Measurements from ENCODE around the gene TOMM5.
A peak's percentile ranks its signal among the peaks of the same experiment; 100 is the strongest.

TOMM5 gene

DNA sequence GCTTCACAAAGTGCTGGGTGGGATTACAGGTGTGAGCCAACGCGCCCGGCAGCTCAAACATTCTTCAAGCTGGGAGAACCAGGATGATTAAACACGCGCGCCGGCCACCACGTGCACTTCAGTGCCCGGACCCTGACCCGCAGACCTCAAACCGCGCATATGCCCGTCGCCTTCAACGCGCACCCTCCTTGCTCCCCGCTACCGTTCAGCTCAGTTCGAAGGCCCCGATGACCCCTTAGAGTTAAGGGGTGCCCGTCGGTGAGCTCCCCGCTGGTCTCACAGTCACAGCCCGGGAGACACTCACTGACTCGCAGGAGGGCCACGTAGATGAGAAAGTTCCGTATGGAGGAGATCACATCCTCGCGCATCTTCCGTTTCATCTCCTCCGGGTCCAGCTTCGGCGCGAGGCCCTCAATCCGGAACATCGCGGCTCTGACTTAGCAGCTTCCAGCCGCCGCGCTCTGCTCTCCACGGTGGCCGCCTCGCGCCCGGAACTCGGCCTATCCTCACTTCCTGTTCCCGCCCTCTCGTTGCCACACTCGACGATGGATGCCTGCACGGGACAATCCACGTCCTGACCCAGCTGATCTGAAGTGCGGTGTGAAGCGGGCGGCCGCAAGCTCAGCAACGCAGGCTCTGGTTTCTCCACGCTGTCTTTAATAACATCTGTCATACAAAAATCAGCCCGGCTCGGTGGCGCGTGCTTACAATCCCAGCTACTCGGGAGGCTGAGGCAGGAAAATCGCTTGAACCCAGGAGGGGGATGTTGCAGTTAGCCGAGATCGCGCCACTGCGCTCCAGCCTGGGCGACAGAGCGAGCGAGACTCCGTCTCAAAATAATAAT lies at the start of gene TOMM5:
Gene TOMM5 (minus strand): TSS at position 490 of the 844 bp plus-strand sequence. CDS start 65 bp downstream, at position 425.
- peak; percentile 93 for DNase-seq

DNA sequence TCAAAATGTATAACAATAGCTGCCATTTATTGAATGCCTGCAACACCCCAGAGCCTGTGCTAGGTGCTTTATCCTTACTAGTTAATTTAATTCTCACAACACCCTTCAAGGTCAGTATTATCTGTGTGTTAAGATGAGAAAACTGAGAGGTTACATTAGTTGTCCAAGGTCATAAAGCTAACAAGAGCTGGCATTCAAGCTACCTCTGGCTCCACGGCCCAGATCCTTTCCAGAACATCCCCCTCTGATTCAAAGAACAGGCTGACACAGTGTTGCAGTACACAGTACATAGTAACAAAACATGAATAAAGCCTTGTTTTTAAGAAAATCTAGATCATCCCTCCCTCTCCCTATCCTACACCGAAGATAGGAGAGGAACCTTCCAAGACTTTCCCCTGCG lies 48.9 kb upstream of the TOMM5 start:
- DNase-seq, result no peak

DNA sequence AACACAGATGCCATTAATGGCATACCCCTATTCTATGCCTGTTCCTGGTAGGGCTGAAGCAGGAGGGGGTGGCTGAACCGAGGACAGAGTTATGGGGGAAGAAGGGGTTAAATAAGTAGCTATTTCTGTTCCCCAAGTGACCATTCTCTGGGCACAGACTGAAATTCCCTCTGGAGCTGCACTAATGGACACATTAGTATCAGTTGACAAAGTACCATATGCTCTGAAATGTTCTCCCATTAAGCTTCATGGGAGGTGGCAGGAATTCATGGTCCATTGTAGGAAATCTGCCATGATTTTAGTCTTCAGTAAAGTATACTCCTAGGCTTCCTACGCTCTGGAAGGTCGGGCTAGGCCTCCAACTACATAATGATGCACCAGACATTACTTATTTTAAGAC lies 47.8 kb upstream of the TOMM5 start:
- DNase-seq, result no peak

DNA sequence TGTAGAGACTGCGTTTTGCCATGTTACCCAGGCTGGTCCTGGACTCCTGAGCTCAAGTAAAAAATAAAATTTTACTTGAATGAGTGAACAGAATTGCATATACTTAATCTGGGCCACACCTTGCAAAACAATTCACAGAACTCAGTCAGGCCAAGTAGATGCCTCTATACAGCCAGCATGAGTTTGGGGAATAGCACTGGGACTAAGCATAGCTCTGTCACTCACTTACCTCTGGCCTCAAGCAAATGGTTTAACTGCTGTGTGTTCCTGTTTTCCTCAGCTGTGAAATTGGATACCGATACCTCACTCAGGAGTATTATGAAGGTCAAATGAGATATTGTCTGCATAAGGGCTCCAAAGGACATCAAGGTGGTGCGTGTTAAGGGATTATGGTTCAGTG lies 47.4 kb upstream of the TOMM5 start:
- DNase-seq, result no peak

DNA sequence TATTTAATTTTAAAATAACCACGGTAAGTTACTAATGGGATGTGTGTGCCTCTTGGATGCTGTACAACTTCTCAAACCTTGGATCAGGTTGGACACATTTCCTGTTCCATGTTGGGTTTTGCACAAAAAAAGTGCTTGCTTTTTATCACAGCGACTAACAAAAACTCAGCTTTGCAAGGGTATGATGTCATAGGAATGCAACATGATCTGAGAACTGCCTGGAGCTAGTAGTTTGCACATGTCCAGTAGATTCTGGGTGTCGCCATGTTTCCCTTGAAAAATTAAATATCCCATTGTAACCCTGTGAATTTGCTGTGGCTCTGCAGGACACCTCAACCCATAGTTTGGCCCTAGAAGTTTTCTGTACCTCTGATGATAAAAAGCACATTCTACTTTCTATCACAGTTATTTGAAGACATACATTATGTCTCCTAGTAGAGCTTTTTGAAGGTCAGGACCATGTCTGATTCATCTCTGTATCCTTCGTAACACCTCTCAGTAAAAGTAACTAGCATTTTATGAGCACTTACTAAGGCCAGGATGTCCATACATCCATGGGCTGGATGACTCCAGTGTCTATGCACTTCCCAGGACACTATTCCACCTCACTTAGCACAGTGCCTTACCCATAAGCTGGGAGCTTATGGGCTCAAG lies 46.8 kb upstream of the TOMM5 start:
- no peak for DNase-seq

DNA sequence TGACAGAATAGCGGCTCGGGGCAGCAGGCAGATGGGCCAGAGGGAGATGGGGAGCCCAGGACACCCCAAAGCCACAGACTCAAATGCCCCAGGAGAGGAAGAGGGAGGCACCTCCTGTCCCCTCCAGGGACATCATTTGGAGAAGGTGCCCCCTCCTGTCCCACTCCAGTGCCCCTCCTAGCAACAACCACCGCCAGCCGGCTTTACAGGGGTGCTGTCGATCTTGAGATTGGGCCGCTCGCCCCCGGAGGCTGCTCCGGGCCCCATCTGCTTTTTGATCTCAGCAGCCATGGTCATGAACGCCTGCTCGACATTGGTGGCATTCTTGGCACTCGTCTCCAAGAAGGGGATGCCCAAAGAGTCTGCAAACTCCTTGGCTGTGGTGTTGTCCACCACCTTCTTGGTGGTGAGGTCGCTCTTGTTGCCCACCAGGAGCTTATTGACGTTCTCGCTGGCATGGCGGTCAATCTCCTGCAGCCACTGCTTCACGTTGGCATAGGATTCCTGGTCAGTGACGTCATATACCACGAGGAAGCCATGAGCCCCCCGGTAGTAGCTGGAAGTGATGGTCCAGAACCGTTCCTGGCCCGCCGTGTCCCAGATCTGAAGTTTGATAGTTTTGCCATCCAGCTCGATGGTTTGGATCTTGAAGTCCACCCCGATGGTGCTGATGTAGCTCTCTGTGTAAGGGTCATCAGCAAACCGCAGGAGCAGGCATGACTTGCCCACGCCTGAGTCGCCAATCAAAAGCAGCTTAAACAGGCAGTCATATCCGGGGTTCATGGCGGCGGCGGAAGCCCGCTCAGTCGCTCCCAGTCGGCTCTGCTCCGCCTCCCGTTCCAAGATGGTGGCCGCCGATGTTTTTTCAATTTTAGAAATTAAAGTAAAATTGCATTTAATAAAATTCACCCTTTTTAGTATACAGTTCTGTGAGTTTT lies 44.4 kb upstream of the TOMM5 start:
- DNase-seq, result no peak

DNA sequence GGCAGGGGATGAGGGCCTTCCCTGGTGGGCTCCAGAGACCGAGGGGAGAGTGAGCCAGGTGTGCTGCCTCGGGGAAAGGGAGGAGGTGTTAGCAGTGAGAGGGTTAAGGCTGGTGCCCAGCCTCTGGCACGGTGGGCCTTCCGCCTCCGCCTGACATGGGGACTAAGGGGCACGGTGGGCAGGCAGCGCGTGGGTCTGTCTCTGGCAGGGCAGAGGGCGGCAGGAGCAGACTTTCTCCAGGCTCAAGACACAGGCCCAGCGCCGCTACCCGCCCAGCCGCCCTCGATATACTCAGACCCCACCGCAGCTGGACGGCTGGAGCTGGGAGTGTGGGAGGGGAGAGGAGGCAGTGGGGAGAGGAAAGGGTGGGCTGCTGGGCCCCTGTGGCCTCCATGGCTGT lies 43.4 kb upstream of the TOMM5 start:
- no peak for DNase-seq

DNA sequence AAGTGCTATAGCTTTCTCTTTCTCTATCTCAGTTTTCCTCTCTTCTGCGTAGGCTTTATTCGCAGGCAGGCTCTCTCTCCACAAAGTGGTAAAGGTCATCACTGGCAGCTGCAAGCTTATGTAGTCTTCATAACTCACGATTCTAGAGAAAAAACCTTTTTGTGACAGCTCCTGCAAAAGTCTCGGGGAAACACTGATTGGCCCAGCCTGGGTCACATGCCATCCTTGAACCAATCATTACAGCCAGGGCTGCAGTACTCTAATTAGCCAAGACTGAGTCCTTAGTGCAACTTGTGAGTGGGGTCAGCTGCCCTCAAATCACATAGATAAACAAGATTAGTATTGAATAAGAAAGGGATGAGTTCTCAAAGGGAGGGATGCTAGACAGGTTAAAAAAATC lies 40.1 kb upstream of the TOMM5 start:
- no peak for DNase-seq

DNA sequence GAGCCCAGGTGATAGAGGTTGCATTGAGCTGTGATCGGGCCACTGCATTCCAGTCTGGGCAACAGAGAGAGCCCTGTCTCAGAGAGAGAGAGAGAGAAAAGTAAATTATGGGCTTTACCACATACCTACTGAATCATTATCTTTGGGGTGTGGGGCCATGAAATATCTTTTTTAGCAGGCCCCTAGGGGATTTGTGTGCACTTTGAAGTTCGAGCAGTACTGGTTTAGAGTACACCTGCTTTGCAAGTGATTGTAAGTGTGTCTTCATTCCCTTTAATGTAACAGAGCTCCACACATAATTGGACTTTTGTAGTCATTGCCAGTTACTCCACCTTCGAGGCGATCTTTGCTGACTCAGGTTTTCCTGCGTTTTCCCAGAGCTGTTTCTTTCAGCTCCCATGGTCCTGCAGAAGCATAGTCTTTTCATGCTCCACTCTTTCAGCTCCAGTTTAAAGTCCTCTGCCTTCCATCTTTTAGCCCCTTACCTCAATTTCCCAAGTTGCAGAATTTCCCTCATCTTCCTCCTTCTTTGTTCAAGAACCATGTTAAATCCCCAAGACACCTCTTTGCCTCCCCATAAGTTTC lies 34.4 kb upstream of the TOMM5 start:
- DNase-seq, result no peak

DNA sequence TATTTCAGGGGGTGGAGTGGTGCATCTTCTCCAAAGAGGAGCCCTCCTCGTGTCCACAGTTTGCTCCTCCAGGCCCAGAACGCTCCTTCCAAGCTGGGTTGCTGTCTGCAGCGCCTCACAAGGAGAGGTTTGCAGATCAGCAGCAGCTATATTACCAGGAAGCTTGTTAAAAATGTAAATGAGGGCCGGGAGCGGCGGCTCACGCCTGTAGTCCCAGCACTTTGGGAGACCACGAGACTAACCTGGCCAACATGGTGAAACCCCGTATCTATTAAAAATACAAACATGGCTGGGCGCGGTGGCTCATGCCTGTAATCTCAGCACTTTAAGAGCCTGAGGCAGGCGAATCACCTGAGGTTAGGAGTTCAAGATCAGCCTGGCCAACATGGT lies 33.4 kb upstream of the TOMM5 start:
- no peak for DNase-seq

DNA sequence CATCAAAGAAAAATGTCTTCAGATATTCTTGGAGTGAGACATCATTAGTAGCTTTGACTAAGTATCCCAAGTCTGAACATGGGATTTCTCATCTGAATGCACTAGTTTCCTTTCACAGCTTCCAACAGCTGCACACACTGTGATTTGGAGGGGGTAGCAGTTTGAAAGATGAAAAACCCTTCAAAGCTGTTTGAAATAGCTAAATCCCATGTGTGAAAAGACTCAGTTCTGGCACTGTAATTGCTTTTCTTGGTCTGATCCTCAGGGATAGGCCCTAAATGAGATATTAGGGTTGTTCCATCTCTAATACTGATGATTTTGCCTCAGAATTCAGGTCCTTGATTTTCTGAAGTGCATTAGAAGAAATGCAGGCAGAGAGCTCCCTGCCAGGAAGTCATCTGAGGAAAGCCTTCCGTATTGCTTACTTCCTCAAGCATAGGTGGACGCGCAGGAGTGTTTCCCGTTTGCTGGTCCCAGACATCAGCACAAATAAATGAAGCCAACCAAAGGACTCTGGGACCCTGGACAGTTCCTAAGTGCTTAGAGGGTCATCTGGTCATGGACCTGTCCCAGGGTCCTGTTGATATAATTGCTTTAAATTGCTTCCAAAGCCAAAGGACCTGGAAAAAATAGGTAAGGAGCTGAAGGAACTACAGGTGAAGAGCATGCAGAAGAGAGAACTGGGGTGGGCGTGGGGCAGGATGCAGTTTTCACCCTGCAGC lies 32.8 kb upstream of the TOMM5 start:
- no peak for DNase-seq

DNA sequence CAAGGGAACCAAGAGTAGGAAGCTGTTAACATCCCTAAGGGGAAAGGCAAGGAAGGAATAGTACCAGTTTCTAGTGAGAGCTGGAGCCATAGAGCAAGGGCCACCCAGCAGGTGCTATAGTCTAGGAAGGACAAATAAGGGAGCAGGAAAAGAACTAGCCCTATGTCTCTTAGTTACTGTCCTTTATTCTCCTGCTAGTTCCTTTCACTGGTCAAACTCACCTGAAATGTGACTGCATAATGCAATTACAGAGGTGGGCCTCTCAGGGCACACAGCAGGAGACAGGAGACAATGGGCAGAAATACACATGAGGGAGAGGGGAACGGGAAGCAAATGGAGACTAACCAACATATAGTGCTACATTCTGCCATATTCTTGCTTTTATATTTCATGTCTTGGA lies 31.7 kb upstream of the TOMM5 start:
- DNase-seq, result no peak

DNA sequence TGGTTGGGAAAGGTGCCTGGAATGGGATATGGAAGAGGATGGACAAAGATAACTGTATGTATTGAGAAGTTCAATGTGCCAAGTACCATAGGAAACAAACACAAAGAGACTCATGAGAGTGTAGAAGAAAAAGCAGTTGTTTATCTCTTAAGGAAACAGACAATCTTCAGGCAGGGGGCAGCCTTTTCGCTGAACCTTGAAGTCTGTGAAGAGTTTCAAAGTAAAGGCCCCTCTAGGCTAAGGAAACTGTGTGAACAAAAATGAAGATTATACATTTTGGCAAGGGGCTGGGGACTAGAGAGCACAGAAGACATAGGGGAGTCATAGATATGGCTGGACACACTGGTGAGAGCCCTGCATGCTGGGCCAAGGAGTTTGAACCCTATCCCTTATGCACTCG lies 30.9 kb upstream of the TOMM5 start:
- DNase-seq, result no peak

DNA sequence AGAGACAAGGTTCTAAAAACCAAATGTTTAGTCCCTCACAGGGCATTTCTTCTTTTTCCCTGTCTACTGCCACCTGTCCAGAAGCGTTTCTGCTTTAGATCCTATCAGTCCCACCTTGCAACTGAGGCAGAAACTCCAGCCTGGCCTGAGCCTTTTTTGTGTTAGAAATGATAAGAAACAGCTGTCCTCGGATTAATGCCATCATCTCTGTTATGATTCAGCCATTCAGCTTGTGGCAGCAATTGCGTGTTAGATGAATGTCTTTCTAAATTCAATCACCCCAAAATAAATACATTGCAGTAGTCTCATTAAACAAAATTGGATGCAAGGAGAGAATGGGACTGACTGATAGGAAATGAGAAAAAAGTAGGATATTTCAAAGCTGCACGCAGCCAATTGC lies 30.1 kb upstream of the TOMM5 start:
- no peak for DNase-seq

DNA sequence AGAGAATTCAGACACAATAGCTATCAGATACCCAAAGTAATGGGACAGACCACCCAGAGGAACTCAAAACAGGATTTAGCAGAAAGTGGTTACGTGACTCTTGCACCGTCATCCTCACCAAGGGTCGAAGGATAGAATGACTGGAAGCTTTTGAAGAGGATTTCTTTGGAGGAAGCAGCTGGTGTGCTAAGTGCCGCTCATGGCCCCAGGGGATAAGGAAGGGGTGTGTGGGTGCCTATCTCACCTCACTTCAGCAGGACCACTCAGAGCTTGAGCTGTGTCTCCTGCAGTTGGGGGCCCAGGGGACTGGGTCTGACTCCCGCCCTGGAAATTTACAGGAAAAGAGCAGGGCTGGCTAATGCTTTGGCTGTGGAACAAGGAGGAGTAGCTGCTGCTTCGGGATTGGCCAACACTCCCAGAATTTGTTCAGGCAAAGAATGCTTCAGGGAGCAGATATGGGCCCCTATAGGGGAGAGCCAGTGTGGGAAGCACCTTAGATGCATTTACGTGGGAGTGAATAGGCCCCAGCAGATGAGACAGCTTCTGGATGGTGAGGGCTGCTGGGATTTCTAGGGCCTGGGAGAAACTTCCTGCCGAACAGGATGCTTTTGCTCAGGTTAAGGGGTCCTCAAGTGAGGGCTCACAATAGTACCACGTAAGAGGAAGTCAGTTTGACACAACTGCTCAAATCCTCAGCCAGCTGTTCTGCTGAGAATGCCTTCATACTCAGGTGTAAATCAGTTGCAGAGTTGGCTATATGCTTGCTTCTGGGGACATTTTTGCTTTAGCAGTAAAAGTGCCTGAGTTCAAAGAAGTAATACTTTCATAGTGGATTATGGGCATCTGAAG lies 29.1 kb upstream of the TOMM5 start:
- no peak for DNase-seq

DNA sequence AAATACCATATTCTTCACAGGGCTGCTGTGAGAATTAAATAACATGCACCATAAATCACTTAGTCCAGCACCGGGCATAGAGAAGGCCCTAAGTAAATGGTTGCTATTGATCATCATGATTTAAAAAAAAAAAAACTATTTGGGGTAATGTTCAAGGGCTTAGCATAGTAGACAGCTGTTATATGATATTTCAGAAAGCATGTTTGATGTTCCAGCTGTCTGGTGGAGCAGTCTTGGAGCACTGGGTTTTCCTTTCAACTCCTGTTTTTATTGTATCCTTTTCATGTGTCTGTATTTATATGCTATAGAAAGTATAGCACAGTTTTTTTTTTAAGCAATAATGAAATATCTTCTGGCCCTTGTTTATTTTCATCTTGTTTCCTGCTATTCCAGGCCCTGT lies 28.0 kb upstream of the TOMM5 start:
- no peak for DNase-seq

DNA sequence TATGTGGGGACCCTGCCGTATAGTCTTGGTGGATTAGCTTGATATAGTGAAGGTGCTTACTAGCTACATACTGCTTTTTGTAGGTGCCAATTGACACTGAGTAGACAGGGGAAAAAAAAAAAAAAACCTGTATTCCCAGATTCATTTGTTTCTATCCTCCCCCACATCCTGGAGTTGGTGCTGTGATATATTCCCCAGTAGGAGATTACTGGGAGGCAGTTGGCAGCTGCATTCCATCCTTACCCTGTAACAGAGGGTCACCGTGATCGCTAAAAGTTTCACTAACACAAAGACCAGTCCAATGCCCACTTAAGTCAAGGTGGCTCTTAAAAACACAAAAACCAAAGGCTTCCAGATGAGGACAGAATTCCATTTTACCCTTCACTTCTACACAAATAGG lies 27.4 kb upstream of the TOMM5 start:
- DNase-seq, result no peak

DNA sequence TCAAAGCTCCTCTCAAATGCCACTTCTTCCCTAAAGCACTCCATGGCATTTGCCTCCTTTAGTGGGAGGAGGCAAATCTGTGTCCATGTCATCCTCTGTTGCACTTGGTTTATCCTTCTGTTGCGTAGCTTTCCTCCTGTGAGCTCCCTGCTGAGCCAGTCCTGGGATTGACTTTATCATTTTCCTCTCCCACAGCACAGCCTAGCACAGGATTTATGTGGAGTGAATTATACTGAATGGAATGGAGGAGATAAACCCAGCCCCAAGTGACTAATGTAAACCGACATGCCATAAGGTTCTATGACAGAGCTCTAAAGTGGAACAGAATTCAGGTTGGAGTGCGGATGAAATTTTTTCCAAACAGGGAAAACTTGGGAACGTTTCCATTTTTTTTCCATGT lies 26.4 kb upstream of the TOMM5 start:
- no peak for DNase-seq

DNA sequence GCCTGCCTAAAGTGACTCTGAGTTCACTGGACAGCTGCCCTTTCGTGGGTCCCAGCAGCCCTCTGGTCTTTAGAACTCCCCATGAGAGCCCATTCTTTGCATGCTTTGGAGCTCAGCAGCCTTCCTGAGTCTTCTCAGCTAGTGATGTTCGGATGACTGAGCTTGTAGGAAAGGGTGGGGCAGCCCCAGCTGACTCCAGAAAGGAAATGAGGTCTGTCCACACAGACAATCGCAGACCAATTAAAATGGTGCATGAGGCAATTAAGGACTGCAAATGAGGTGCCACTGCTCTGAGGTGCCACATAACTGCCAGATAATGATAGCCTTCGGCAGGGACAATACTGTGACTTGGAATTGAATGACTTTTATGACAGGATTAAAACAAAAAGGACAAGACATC lies 25.4 kb upstream of the TOMM5 start:
- DNase-seq, result no peak

DNA sequence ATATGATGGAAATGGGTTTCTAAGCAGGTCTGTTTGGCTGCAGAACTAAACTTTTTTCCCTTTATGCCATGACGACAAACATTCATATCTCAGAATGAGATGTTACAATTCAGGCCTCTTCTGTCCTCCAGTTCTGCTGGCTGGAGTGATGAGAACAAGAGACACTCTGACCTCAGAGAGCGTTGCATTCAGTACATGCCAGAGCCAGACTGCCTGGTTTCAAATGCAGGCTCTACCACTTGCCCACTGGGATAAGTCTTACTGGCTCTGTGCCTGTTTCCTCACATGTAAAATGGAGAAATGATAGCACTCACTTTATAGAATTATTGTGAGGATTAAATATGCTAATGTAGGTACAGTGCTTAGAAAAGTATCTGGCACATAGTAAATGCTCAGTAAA lies 24.8 kb upstream of the TOMM5 start:
- DNase-seq, result no peak

DNA sequence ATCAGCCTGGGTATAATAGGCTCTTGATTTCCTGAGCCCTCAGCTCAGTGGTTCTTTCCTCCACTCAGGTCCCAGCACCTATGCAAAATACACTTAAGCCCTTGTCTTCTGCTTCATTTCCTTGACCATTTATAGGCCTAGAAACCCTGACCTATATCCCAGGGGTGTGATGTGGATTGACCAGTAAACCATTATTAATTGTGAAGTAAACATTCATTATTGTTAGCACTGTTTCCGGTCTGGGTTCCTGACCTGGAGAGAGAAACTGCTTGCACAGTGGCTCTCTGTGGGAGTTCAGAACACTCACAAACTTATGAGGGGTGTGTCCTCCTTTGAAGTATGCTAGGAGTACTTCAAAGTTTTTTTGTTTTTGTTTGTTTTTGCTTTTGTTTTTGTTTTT lies 19.6 kb upstream of the TOMM5 start:
- DNase-seq, result no peak

DNA sequence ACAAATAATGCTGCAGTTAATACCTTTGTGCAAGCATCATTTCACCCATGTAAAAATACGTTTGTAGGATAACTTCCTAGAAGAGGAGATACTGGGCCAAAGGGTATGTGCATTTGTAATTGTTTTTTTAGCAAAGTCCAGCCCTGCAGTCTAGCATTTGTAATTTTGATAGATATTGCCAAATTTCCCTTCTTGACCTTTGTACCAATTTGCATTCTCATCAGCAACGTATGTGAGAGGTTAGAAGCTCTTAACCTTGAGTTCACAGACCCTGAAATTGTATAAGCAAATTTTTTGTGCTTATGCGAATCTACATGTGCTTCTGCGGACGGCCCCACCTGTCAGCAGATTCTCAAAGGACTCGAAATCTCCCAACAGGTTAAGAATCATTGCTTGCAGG lies 18.6 kb upstream of the TOMM5 start:
- no peak for DNase-seq

Measured in RPMI8226 (cell line).